ENCODE results near the gene MSH5.
A peak's percentile ranks its signal among the peaks of the same experiment; 100 is the strongest.

Gene MSH5

GRCh38 chr6:31776485-31776988, 36.7 kb downstream of the MSH5 start:
- no peak for DNase-seq
- Mint-ChIP-seq H3K36me3 (ENCODE audit: insufficient read depth) (peaks cover 18% of the 10 kb centered on the region), H3K27ac (peak overlapping the region; percentile 91 to 94), H3K4me3 (peak overlapping the region; percentile 64 to 80), H3K27me3 (no peaks in the 10 kb centered on the region), H3K9me3 (no peaks in the 10 kb centered on the region), H3K4me1 (ENCODE audit: low read depth in 2 of 2) (peaks cover 30 to 32% of the 10 kb centered on the region in 2 donors)
- ATAC-seq (replicated peaks), result peak; percentile 14

DNA sequence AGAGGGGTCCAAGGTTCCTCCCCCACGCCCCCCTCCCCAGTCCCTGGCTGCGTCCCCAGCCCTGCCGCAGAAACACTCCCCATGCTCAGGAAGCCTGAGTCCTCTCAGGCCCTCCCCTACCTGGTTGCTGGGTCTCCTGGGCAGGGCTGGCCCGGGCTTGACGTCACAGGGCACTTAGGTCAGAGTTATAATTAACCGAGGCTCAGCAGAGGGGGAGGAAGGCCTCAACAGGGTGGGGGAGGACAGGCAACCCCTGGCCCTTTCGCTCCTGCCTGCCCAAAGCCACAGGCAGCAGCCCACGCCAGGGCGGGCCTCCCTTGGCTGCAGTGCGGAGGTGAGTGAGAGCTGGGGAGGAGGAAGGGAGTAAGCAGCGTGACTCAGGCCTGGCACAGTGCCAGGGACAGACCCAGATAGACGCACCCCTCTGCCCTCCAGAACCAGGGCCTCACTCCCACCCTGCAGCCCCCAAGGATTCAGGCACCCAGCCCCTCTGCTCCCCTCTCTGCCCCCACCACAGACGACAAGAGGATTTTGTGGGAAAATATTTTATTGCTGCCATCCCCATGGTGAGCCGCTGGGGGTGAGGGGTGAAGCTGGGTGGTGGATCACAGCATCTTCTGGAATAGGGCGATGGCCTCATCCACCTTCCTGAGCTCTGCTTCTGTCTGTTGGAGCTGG, 37.3 kb downstream of the MSH5 start, which contains the start of gene VWA7:
Gene VWA7 (minus strand): TSS at position 340 of the 678 bp plus-strand sequence. CDS start 549 bp downstream, outside the sequence.
- Mint-ChIP-seq H3K27ac (peak within 1 kb of the TSS; percentile 91 to 94), H3K4me1 (ENCODE audit: low read depth in 2 of 2) (peaks cover 30 to 31% of the 10 kb centered on the region in 2 donors)

DNA sequence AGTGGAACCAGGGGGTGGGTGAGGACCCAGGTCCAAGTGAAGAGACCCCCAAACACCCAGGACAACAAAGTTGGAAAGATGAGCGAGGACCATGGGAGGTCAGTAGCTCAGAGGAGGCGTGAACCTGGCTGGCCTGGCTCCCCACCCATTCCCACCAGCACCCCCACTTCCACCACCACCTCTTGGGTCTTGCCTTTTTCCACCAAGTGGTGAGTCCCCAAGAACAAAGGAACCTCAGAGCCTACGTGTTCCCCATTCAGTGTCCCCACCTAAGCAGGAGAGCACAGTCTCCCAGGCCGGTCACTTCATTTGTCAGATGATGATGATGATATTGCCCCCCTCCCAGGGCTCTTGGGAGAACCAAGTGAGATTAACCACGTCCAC, 37.9 kb downstream of the MSH5 start:
- Mint-ChIP-seq H3K27me3 (no peaks in the 10 kb centered on the region), H3K9me3 (no peaks in the 10 kb centered on the region), H3K36me3 (ENCODE audit: insufficient read depth) (peaks cover 14% of the 10 kb centered on the region), H3K4me3 (peak overlapping the region; percentile 64 to 80), H3K27ac (peak overlapping the region; percentile 91 to 94), H3K4me1 (ENCODE audit: low read depth in 2 of 2) (peaks cover 29 to 30% of the 10 kb centered on the region in 2 donors)
- DNase-seq, result no peak
- ATAC-seq (replicated peaks), result no peak

More for the DNA sequence above, 37.3 kb downstream of the MSH5 start, which contains the start of gene VWA7:
- no peaks in the 10 kb centered on the region for H3K9me3 Mint-ChIP-seq
- peak within 1 kb of the TSS; percentile 64 to 80 for H3K4me3 Mint-ChIP-seq
- no peaks in the 10 kb centered on the region for H3K27me3 Mint-ChIP-seq
- ATAC-seq (replicated peaks) (peak; percentile 88), DNase-seq (peak; percentile 54 to 60 (median 56))
- H3K36me3 Mint-ChIP-seq (ENCODE audit: insufficient read depth), result peaks cover 18% of the 10 kb centered on the region

DNA sequence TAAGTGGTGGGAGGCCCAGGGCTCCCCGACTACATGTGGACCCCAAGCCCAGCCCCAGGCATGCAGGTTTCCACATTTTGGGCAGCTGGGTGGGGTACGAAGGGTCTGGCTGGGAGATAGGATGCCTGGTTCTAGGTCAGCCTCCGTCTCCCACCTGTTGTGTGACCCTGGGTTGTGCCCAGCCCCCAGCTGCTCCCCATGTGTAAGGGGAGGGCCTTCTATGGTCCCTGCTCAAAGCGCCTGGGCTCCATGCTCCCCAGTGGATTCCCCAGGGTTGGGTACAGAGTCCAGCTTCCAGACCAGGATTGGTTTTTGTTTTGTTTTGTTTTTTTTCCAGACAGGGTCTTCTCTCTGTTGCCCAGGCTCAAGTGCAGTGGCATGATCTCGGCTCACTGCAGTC, 38.4 kb downstream of the MSH5 start:
- Mint-ChIP-seq H3K9me3 (no peaks in the 10 kb centered on the region), H3K4me3 (no peak overlapping the region), H3K36me3 (ENCODE audit: insufficient read depth) (peaks cover 15% of the 10 kb centered on the region), H3K4me1 (ENCODE audit: low read depth in 2 of 2) (peaks cover 23 to 25% of the 10 kb centered on the region in 2 donors), H3K27me3 (no peaks in the 10 kb centered on the region), H3K27ac (peak overlapping the region in 1 of 2 donors; percentile 94)
- ATAC-seq (replicated peaks) (no peak), DNase-seq (no peak)

GRCh38 chr6:31778999-31779885, 39.4 kb downstream of the MSH5 start:
- no peak overlapping the region for H3K27ac Mint-ChIP-seq
- peaks cover 20 to 25% of the 10 kb centered on the region in 2 donors for H3K4me1 Mint-ChIP-seq (ENCODE audit: low read depth in 2 of 2)
- H3K9me3 Mint-ChIP-seq, result no peaks in the 10 kb centered on the region
- no peaks in the 10 kb centered on the region for H3K27me3 Mint-ChIP-seq
- H3K36me3 Mint-ChIP-seq (ENCODE audit: insufficient read depth), result peaks cover 21% of the 10 kb centered on the region
- H3K4me3 Mint-ChIP-seq, result no peak overlapping the region
- no peak for DNase-seq
- ATAC-seq (replicated peaks), result no peak

GRCh38 chr6:31779908-31780307, 40.1 kb downstream of the MSH5 start:
- no peak for DNase-seq
- peaks cover 20 to 25% of the 10 kb centered on the region in 2 donors for H3K4me1 Mint-ChIP-seq (ENCODE audit: low read depth in 2 of 2)
- no peaks in the 10 kb centered on the region for H3K27me3 Mint-ChIP-seq
- H3K27ac Mint-ChIP-seq, result no peak overlapping the region
- peaks cover 21% of the 10 kb centered on the region for H3K36me3 Mint-ChIP-seq (ENCODE audit: insufficient read depth)
- no peaks in the 10 kb centered on the region for H3K9me3 Mint-ChIP-seq
- ATAC-seq (replicated peaks), result no peak
- no peak overlapping the region for H3K4me3 Mint-ChIP-seq

DNA sequence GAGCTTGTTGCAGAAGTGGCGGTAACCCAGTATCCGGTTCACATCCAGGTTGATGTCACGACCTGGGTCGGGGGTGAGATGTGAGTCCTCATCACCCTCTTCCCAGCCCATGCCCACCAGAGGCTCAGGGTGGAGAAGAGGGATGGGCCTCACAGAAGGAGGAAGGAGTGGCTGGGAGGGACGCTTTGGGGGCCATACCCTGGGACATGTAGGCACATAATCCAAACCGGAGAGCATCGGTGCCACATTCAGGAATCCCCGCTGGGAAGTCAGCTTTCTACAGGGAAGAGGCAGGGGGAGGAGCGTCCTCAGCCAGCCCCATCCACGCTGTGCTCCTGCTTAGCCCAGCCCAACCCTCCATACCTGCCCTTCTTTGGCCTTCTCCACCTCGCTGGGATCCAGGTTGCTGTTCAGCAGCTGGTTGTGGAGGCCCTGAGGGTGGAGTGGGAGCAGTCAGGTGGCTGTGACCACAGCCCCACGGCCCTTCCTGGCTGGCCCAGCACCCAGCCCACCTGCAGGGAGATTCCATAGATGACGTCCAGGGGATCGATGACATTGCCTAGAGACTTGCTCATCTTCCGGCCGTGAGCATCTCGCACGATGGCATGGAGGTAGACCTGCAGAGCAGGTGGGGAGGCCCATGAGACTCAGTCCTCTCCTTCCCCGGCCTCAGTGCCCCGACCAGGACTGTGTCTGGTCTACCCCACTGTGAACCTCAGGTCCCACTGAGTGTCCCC, 40.9 kb downstream of the MSH5 start:
- peaks cover 21% of the 10 kb centered on the region for H3K36me3 Mint-ChIP-seq (ENCODE audit: insufficient read depth)
- peak overlapping the region in 1 of 2 donors; percentile 23 for H3K27ac Mint-ChIP-seq
- H3K9me3 Mint-ChIP-seq, result no peaks in the 10 kb centered on the region
- H3K4me1 Mint-ChIP-seq (ENCODE audit: low read depth in 2 of 2), result peaks cover 17 to 19% of the 10 kb centered on the region in 2 donors
- ATAC-seq (replicated peaks), result no peak
- no peaks in the 10 kb centered on the region for H3K27me3 Mint-ChIP-seq
- no peak overlapping the region for H3K4me3 Mint-ChIP-seq
- no peak for DNase-seq

DNA sequence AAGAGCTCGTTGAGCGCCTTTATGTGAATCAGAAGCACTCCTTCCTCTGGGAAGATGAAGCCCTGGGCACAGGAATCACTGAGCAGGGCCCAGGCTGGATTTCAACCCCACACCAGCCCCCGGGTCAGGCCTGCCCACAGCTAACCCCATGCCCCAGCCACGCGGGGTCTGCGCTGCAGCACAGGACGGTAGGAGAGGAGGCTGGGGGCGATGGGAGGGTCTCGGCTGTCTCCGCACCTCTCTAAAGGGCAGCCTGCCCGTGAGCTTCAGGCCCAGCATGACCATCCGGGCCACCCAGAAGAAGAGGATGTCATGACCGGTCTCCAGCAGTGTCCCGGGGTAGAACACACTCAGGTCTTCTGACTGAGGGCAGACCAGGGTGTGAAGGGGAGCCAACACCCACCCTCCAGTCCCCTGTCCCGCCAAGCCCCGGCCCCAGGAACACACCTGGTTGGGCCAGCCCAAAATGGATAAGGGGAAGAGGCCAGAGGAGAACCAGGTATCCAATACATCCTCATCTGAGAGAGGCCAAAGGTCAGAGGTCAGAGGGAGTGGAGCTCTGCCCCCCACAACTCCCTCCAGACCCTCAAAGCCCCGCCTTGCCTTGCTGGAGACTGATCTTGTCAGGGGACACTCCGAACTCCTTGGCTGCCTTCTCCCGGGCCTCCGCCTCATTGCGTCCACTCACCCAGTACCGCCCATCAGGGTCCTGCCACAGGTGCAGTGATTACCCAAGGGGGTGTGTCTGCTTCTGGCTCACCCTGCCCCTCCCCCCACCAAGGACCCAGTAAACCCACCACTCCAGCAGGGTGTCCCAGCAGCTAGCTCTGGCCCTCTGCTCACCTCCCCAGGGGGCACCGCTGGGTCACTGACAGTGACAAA, 41.7 kb downstream of the MSH5 start:
- no peak for DNase-seq
- no peaks in the 10 kb centered on the region for H3K27me3 Mint-ChIP-seq
- H3K4me3 Mint-ChIP-seq, result no peak overlapping the region
- ATAC-seq (replicated peaks), result no peak
- no peaks in the 10 kb centered on the region for H3K9me3 Mint-ChIP-seq
- peak overlapping the region in 1 of 2 donors; percentile 53 for H3K27ac Mint-ChIP-seq
- peaks cover 11% of the 10 kb centered on the region in 2 donors for H3K4me1 Mint-ChIP-seq (ENCODE audit: low read depth in 2 of 2)
- peaks cover 18% of the 10 kb centered on the region for H3K36me3 Mint-ChIP-seq (ENCODE audit: insufficient read depth)

- no peaks in the 10 kb centered on the region for H3K9me3 Mint-ChIP-seq
- H3K4me3 Mint-ChIP-seq, result no peak overlapping the region
- DNase-seq (no peak), ATAC-seq (replicated peaks) (no peak)
- peaks cover 3% of the 10 kb centered on the region in 2 donors for H3K4me1 Mint-ChIP-seq (ENCODE audit: low read depth in 2 of 2)
- H3K36me3 Mint-ChIP-seq (ENCODE audit: insufficient read depth), result peaks cover 16% of the 10 kb centered on the region
- H3K27me3 Mint-ChIP-seq, result no peaks in the 10 kb centered on the region
- H3K27ac Mint-ChIP-seq, result peak overlapping the region in 1 of 2 donors; percentile 53
These were observed 42.5 kb downstream of the MSH5 start for GRCh38 chr6:31782126-31782855.

- no peaks in the 10 kb centered on the region for H3K27me3 Mint-ChIP-seq
- no peak for DNase-seq
- no peak overlapping the region for H3K4me3 Mint-ChIP-seq
- peak overlapping the region in 1 of 2 donors; percentile 63 for H3K27ac Mint-ChIP-seq
- H3K4me1 Mint-ChIP-seq (ENCODE audit: low read depth in 2 of 2), result no peaks in the 10 kb centered on the region
- peaks cover 20% of the 10 kb centered on the region for H3K36me3 Mint-ChIP-seq (ENCODE audit: insufficient read depth)
- no peak for ATAC-seq (replicated peaks)
- H3K9me3 Mint-ChIP-seq, result no peaks in the 10 kb centered on the region
These were observed 44.5 kb downstream of the MSH5 start for GRCh38 chr6:31784098-31784925.

- Mint-ChIP-seq H3K27me3 (no peaks in the 10 kb centered on the region), H3K27ac (no peak overlapping the region), H3K9me3 (no peaks in the 10 kb centered on the region), H3K36me3 (ENCODE audit: insufficient read depth) (peaks cover 19% of the 10 kb centered on the region), H3K4me1 (ENCODE audit: low read depth in 2 of 2) (peaks cover 0 to 1% of the 10 kb centered on the region in 2 donors), H3K4me3 (no peak overlapping the region)
- DNase-seq (no peak), ATAC-seq (replicated peaks) (no peak)
These were observed 45.7 kb downstream of the MSH5 start for GRCh38 chr6:31785475-31785874.
